ENCODE measurements around the gene DLG4.

The DLG4 gene

DNA sequence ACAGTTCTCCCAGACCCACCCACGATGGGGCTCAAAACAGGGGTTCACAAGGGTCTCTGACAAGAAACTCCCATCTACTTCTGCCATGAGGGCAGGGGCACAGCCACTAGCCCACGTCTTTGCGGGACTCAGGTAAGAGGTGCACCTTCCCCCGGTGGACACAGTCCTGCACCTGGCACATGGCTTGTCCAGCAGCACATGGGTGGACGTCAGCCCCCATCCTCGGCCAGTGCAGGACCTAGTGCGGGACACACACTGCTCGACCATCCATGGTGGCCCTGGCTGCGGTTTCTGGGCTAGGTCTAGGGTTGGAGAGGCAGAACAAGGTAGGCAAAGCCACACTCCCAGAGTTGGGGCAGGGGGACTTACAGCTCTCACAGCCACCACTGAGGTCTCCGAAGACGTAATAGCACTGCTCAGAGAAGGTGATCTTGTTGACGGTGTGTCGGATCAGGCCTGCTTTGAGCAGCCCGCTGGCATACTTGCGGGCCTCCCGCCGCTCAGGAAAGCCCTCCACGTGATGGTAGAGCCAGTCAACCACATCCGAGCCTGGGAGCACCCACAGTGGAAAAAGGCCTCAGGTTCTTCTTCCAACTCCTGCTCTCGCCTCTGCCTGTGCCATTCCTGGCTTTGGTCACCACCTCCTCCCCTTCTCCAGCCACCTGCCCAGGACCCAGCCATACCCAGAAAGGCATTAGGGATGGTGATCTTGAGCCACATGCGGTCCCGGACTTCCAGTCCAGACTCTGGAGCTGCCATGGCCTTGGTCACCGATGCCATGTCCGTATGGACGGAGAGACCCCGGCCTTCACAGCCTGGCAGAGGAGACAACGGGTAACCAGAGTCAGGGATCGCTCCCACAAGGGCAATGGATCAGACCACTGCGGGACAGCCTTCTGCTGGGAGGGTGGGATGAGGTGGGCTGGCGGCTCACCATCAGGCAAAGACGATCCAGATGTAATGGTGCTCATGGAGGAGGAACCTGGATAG lies 7.4 kb upstream of the DLG4 start:
- no peak for DNase-seq

GRCh38 chr17:7225711-7226331 lies 6.2 kb upstream of the DLG4 start:
- DNase-seq: no peak

- no peak for DNase-seq
Observed at GRCh38 chr17:7224661-7225111, 5.0 kb upstream of the DLG4 start.

GRCh38 chr17:7224110-7224509 lies 4.5 kb upstream of the DLG4 start:
- no peak for DNase-seq

DNA sequence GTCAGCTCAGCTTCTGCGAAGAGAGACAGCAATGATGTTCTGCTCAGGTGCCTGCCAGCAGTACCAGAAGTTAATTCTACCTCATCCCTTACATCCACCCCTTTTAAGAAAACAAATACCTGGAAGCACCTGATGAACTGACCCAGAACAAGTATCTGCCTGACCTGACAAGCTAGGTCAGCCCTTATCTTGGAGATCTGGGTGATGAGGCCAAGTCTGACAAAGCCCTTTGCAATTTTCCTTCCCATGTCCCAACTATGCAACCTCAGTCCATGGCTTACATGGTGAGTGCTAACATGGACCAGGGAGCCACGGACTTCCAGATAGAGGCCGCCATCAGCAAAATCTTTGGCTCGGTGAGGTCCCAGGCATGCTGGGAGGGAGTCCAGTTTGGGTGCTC lies 3.7 kb upstream of the DLG4 start:
- DNase-seq: no peak

GRCh38 chr17:7222972-7223292 lies 3.3 kb upstream of the DLG4 start:
- no peak for DNase-seq

DNA sequence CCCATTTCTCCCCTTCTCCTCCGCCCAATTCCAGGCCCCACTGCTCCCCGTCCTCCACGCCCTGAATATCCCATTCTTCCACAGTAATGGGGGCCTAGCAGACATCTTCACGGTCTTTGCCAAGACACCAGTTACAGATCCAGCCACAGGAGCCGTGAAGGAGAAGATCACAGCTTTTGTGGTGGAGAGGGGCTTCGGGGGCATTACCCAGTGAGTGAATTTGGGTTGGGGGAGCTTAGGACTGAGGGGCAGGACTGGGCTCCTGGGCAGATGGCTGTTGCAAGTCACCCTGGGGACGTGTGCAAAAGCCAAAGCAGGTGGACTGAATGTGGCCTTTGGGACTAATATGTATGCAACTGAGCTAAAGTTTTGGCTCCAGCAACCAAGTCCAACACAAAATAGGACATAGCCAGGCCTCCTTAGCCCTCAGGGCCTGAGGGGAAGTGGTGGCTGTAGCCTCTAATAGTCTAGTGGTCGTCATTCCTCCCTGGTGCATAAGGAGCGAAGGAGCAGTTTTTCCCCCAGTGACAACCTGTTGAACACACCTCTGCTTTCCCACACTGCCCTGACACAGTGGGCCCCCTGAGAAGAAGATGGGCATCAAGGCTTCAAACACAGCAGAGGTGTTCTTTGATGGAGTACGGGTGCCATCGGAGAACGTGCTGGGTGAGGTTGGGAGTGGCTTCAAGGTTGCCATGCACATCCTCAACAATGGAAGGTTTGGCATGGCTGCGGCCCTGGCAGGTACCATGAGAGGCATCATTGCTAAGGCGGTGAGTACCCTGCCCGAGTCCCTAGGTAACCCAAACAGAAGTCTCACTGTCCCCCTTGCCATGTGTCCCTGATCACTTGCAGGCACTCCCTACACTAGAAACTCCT lies 2.7 kb upstream of the DLG4 start:
- no peak for DNase-seq

GRCh38 chr17:7221278-7222092 lies 1.8 kb upstream of the DLG4 start:
- DNase-seq: no peak

GRCh38 chr17:7220593-7221277 lies 1.1 kb upstream of the DLG4 start:
- peak; percentile 54 for DNase-seq

GRCh38 chr17:7219229-7219811 lies 316 bp downstream of the DLG4 start:
- DNase-seq: no peak

DNA sequence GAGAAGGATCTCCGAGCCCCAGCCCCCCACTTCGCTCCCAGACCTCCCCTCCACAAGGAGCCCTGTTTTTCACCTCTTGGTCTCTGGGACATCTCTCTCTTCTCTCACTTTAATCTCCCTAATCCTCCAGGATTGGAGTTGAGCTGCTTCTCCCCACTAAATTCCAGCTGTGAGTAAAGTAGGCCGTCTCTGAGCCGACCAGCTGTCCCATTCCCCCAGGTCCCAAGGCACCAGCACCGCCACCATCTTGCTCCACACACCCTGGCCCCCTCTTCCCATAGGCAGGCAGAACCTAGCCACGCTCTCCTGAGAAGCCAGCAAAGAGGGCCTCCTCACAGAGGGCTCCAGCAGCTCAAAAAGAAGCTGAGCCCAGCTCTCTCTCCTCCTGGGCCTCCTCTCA lies 878 bp downstream of the DLG4 start:
- DNase-seq: no peak

- DNase-seq: no peak
Observed at GRCh38 chr17:7218166-7218565, 1.5 kb downstream of the DLG4 start.

DNA sequence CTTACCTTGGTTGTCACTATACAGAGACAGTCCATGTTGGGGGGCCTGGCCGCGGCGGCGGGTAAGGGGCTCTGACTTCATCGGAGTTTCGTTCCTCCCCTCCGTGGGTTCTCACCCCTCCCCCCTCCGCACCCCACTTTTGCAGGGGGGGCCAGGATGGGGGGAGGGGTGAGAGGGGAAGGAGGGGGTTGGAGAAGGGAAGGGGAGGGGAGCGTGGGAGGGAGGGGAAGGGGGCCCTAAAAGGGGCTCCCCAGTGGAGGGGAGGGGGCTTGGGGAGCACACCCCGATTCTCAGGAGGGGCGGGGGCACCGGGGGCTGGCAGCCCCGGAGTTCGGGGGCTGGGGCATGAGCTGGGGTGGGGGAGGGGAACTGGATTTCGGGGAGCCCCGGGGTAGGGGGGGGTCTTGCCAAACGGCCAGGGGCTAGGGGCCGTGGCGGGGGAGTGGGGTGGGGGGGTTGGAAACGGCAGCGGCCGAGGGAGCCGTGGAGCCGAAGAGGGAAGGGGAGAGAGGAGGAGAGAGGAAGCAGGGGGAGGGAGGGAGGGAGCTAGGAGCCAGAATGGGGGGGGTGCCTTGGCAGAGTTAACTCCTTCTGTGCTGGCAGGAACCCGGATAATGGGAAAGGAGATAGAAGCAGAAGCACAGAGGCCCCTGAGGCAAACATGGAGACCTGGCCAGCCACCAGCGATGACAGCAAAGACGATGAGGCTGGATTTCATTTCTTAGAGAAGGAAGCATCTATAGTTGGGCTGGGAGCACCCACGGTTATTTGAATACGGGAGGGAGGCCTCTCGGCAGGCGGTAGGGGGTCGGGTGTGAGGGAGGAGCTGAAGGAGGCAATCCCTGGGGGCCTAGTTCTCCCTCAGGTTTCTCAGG lies 2.3 kb downstream of the DLG4 start:
- no peak for DNase-seq

GRCh38 chr17:7216242-7217112 lies 3.2 kb downstream of the DLG4 start:
- no peak for DNase-seq

GRCh38 chr17:7215652-7216180 lies 3.9 kb downstream of the DLG4 start:
- DNase-seq: peak; percentile 32

GRCh38 chr17:7215136-7215638 lies 4.4 kb downstream of the DLG4 start:
- DNase-seq: no peak

- DNase-seq: peak; percentile 100
Observed at GRCh38 chr17:7214300-7215135, 5.1 kb downstream of the DLG4 start.

- peak; percentile 91 for DNase-seq
Observed at GRCh38 chr17:7213895-7214299, 5.7 kb downstream of the DLG4 start.
